Measurements from ENCODE around the gene ORMDL2. TPM values are rescaled to one million over a fixed set of nuclear protein-coding genes. Genes with fewer than 3 reads are reported as not detected.

ORMDL2 gene
- total RNA-seq, 1 donor from 2014 or later, result 12.5 TPM

- Histone ChIP-seq H3K9me3 (ENCODE audit: low read depth) (no peaks in the 10 kb centered on the region), H3K79me2 (ENCODE audit: low read depth) (peaks cover 68% of the 10 kb centered on the region), H3K4me1 (peaks cover 10% of the 10 kb centered on the region), H2AFZ (replicated peaks) (no peak overlapping the region), H3K27ac (no peak overlapping the region), H4K20me1 (ENCODE audit: low read depth) (peaks cover 57% of the 10 kb centered on the region), H3K36me3 (peaks cover 30% of the 10 kb centered on the region), H3K27me3 (no peaks in the 10 kb centered on the region), H3K4me2 (no peak overlapping the region), H3K4me3 (no peak overlapping the region), H3K9ac (no peak overlapping the region), H3F3A (ENCODE audit: low read depth) (peaks cover 31% of the 10 kb centered on the region)
- DNase-seq (ENCODE audit: low spot score), result no peak
- no peaks in the 10 kb centered on the region for H3K9me3 Mint-ChIP-seq
- no peak for TF ChIP-seq EZH2 (IDR thresholded peaks at IDR 0.05)
- TF ChIP-seq EZH2phosphoT487 (IDR thresholded peaks at IDR 0.05), result no peak
- TF ChIP-seq CTCF (IDR thresholded peaks at IDR 0.05), result no peak
- H3K27ac Mint-ChIP-seq, result no peak overlapping the region
- no peaks in the 10 kb centered on the region for H3K27me3 Mint-ChIP-seq (ENCODE audit: insufficient read depth, low read depth)
- no peak overlapping the region for H3K4me3 Mint-ChIP-seq
- peaks cover 4% of the 10 kb centered on the region for H3K4me1 Mint-ChIP-seq
- peaks cover 23% of the 10 kb centered on the region for H3K36me3 Mint-ChIP-seq
Observed at GRCh38 chr12:55797550-55797949, 20.3 kb upstream of the ORMDL2 start.

- no peaks in the 10 kb centered on the region for H3K27me3 ChIP-seq
- no peak overlapping the region for H3K27ac ChIP-seq
- H2AFZ ChIP-seq (replicated peaks), result no peak overlapping the region
- H4K20me1 ChIP-seq (ENCODE audit: low read depth), result peaks cover 96% of the 10 kb centered on the region
- H3K79me2 ChIP-seq (ENCODE audit: low read depth), result peaks cover 100% of the 10 kb centered on the region
- H3K4me1 ChIP-seq, result no peaks in the 10 kb centered on the region
- Mint-ChIP-seq H3K4me1 (no peaks in the 10 kb centered on the region), H3K27me3 (ENCODE audit: insufficient read depth, low read depth) (no peaks in the 10 kb centered on the region), H3K27ac (no peak overlapping the region), H3K9me3 (no peaks in the 10 kb centered on the region), H3K4me3 (no peak overlapping the region), H3K36me3 (peaks cover 18% of the 10 kb centered on the region)
- no peak for DNase-seq (ENCODE audit: low spot score)
- H3K4me3 ChIP-seq, result no peak overlapping the region
- peaks cover 3% of the 10 kb centered on the region for H3F3A ChIP-seq (ENCODE audit: low read depth)
- no peaks in the 10 kb centered on the region for H3K9me3 ChIP-seq (ENCODE audit: low read depth)
- TF ChIP-seq EZH2 (IDR thresholded peaks at IDR 0.05) (no peak), CTCF (IDR thresholded peaks at IDR 0.05) (no peak), EZH2phosphoT487 (IDR thresholded peaks at IDR 0.05) (no peak)
- no peak overlapping the region for H3K4me2 ChIP-seq
- peaks cover 5% of the 10 kb centered on the region for H3K36me3 ChIP-seq
- H3K9ac ChIP-seq, result no peak overlapping the region
Observed at GRCh38 chr12:55806982-55807381, 10.9 kb upstream of the ORMDL2 start.

DNA sequence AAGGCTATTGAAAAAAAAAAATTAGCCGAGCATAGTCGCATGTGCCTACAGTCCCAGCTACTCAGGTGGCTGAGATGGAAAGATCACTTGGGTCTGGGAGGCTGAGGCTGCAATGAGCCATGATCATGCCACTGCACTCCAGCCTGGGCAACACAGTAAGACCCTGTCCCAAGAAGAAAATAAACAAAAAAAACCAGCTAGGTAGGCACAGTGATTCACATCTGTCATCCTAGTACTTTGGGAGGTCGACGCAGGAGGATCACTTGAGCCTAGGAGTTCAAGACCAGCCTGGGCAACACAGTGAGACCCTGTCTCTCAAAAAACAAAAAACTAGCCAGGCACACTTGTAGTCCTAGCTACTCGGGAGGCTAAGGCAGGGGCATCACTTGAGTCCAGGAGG is 8.6 kb upstream of the ORMDL2 start:
- H3K27ac Mint-ChIP-seq, result no peak overlapping the region
- Histone ChIP-seq H3K27me3 (no peaks in the 10 kb centered on the region), H3K4me1 (no peaks in the 10 kb centered on the region), H2AFZ (replicated peaks) (no peak overlapping the region), H3F3A (ENCODE audit: low read depth) (no peaks in the 10 kb centered on the region), H3K4me3 (no peak overlapping the region), H3K36me3 (peaks cover 4% of the 10 kb centered on the region), H3K9ac (no peak overlapping the region), H4K20me1 (ENCODE audit: low read depth) (peaks cover 98% of the 10 kb centered on the region), H3K4me2 (no peak overlapping the region), H3K27ac (no peak overlapping the region), H3K79me2 (ENCODE audit: low read depth) (peaks cover 100% of the 10 kb centered on the region), H3K9me3 (ENCODE audit: low read depth) (no peaks in the 10 kb centered on the region)
- no peaks in the 10 kb centered on the region for H3K27me3 Mint-ChIP-seq (ENCODE audit: insufficient read depth, low read depth)
- peaks cover under 1% of the 10 kb centered on the region for H3K4me1 Mint-ChIP-seq
- no peak overlapping the region for H3K4me3 Mint-ChIP-seq
- no peak for TF ChIP-seq EZH2 (IDR thresholded peaks at IDR 0.05)
- TF ChIP-seq CTCF (IDR thresholded peaks at IDR 0.05), result no peak
- TF ChIP-seq EZH2phosphoT487 (IDR thresholded peaks at IDR 0.05), result no peak
- H3K36me3 Mint-ChIP-seq, result peaks cover 18% of the 10 kb centered on the region
- DNase-seq (ENCODE audit: low spot score), result no peak
- no peaks in the 10 kb centered on the region for H3K9me3 Mint-ChIP-seq

All from neural progenitor cell (in vitro differentiated cells).